ENCODE measurements around the gene ANKUB1. TPM values are rescaled to one million over a fixed set of nuclear protein-coding genes. Genes with fewer than 3 reads are reported as not detected.

ANKUB1 gene
- total and polyA plus RNA-seq, 3 donors from 2014 or later: 0.56 to 3.3 (median 2.5) TPM

DNA sequence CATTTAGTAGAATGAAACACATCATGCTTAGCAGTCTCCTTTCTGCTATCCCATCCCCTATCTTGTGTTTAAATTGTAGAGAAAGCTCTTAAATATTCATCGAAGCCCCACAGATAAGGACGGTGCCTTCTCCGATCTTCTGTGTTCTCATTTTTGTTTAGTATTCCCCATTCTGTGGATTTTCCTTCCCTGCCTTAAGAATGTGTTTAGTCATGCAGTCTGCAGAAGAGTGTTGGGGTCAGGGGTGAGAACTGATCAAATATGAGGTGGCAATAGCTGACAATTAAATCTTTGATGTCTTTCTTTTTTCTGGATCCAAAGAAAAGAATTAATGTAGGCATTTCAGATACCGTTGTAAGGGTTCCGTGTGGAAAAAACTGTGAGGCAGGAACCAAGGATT lies 9.3 kb upstream of the ANKUB1 start:
- no peak overlapping the region for H3K27ac ChIP-seq
- H3K4me1 ChIP-seq: no peaks in the 10 kb centered on the region
- DNase-seq: no peak
- WGBS, 2 donors: 71 to 81% methylated on average over 5 of the region's 5 CpGs
- no peaks in the 10 kb centered on the region for H3K36me3 ChIP-seq (ENCODE audit: low read depth, missing control alignments)
- H3K27me3 ChIP-seq: no peaks in the 10 kb centered on the region
- intact Hi-C loops (cut with DNase I; ENCODE audit: low total_unique reads): no loop called here
- H3K9me3 ChIP-seq: no peaks in the 10 kb centered on the region
- no peak overlapping the region for H3K4me3 ChIP-seq
- TF ChIP-seq, protein P1, sequence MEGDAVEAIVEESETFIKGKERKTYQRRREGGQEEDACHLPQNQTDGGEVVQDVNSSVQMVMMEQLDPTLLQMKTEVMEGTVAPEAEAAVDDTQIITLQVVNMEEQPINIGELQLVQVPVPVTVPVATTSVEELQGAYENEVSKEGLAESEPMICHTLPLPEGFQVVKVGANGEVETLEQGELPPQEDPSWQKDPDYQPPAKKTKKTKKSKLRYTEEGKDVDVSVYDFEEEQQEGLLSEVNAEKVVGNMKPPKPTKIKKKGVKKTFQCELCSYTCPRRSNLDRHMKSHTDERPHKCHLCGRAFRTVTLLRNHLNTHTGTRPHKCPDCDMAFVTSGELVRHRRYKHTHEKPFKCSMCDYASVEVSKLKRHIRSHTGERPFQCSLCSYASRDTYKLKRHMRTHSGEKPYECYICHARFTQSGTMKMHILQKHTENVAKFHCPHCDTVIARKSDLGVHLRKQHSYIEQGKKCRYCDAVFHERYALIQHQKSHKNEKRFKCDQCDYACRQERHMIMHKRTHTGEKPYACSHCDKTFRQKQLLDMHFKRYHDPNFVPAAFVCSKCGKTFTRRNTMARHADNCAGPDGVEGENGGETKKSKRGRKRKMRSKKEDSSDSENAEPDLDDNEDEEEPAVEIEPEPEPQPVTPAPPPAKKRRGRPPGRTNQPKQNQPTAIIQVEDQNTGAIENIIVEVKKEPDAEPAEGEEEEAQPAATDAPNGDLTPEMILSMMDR (IDR thresholded peaks at IDR 0.05): no peak
- TF ChIP-seq POLR2A (IDR thresholded peaks at IDR 0.05): no peak

DNA sequence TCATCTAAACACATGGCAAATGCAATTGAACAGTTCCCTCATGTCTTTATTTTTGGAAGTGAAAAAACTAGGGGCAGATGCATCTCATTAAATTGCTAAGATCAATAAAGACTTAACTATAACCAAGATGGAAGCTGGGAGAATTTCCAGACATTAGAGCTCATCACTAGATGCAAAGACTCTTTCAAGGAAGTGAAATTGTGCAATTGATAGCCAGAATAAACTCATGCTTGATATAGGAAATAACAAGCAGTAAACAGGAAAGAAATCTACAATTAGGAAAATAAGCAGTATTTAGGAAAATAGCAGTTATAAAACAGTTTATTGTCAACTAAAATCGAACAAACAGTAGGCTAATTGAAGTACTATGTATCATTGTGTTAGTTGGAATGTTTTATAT lies 8.8 kb upstream of the ANKUB1 start:
- H3K9me3 ChIP-seq: no peaks in the 10 kb centered on the region
- TF ChIP-seq, protein P1 (IDR thresholded peaks at IDR 0.05): no peak
- no peak for TF ChIP-seq POLR2A (IDR thresholded peaks at IDR 0.05)
- no peak overlapping the region for H3K27ac ChIP-seq
- H3K4me1 ChIP-seq: no peaks in the 10 kb centered on the region
- H3K4me3 ChIP-seq: no peak overlapping the region
- intact Hi-C loops (cut with DNase I; ENCODE audit: low total_unique reads): no loop called here
- no peaks in the 10 kb centered on the region for H3K27me3 ChIP-seq
- no peak for DNase-seq
- WGBS, 2 donors: 68 to 79% methylated on average over 1 of the region's 1 CpG
- no peaks in the 10 kb centered on the region for H3K36me3 ChIP-seq (ENCODE audit: low read depth, missing control alignments)

DNA sequence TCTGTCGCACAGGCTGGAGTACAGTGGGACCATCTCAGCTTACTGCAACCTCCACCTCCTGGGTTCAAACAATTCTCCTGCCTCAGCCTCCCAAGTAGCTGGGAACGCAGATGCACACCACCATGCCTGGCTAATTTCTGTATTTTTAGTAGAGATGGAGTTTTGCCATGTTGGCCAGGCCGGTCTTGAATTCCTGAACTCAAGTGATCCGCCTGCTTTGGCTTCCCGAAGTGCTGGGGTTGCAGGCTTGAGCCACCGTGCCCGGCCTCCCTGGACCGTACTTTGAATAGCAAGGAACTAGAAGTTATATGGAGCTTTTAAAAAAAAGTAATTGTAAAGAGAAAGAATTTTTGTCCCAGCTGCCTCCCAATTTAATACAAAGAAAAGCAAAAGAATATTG lies 8.3 kb upstream of the ANKUB1 start:
- no peaks in the 10 kb centered on the region for H3K36me3 ChIP-seq (ENCODE audit: low read depth, missing control alignments)
- no peaks in the 10 kb centered on the region for H3K27me3 ChIP-seq
- DNase-seq: no peak
- no peaks in the 10 kb centered on the region for H3K4me1 ChIP-seq
- H3K27ac ChIP-seq: no peak overlapping the region
- WGBS, 2 donors: 78 to 91% methylated on average over 8 of the region's 8 CpGs
- no peaks in the 10 kb centered on the region for H3K9me3 ChIP-seq
- intact Hi-C loops (cut with DNase I; ENCODE audit: low total_unique reads): no loop called here
- H3K4me3 ChIP-seq: no peak overlapping the region
- TF ChIP-seq, protein P1 (IDR thresholded peaks at IDR 0.05): no peak
- TF ChIP-seq POLR2A (IDR thresholded peaks at IDR 0.05): no peak

DNA sequence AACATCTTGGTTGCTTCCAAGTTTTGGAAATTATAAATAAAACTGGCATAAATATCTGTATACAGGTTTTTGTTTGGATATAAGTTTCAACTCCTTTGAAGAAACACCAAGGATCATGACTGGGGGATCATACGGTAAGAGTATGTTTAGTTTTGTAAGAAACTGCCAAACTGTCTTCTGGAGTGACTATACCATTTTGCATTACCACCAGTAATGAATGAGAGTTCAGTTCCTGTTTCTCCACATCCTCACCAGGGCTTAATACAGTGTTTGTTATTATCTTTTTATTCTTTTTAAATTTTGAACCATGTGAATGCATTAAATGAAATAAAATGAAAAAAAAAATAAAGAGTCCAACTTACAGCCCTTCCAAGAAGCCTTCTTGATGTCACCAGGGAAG lies 3.7 kb upstream of the ANKUB1 start:
- H3K4me3 ChIP-seq: no peak overlapping the region
- intact Hi-C loops (cut with DNase I; ENCODE audit: low total_unique reads): no loop called here
- H3K27ac ChIP-seq: no peak overlapping the region
- no peaks in the 10 kb centered on the region for H3K9me3 ChIP-seq
- H3K4me1 ChIP-seq: no peaks in the 10 kb centered on the region
- TF ChIP-seq POLR2A (IDR thresholded peaks at IDR 0.05): no peak
- TF ChIP-seq, protein P1 (IDR thresholded peaks at IDR 0.05): no peak
- no peaks in the 10 kb centered on the region for H3K36me3 ChIP-seq (ENCODE audit: low read depth, missing control alignments)
- no peaks in the 10 kb centered on the region for H3K27me3 ChIP-seq
- 91 to 96% methylated on average over 1 of the region's 1 CpG for WGBS, 2 donors
- no peak for DNase-seq

DNA sequence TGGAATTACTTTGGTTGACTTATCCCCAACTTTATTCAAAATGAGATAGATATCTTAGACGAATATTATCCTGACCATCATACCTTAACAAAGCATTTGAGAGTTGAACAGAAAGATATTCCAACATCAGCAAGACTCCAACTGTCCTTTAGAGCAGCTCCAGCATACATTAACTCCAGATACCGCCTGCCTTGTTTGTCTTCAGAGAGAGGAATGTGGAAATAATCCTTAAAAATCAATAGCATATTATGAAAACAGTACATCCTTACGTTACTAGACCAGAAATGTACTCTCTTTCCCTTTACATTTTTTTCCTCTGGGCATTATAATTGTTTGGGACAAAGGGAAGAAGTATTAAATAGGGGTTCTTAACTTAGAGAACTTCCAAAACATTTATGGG lies 1.7 kb downstream of the ANKUB1 start:
- intact Hi-C loops (cut with DNase I; ENCODE audit: low total_unique reads): no loop called here
- Histone ChIP-seq H3K36me3 (ENCODE audit: low read depth, missing control alignments) (no peaks in the 10 kb centered on the region), H3K9me3 (no peaks in the 10 kb centered on the region), H3K27ac (no peak overlapping the region), H3K4me3 (no peak overlapping the region), H3K4me1 (no peaks in the 10 kb centered on the region), H3K27me3 (no peaks in the 10 kb centered on the region)
- 86 to 90% methylated on average over 3 of the region's 3 CpGs for WGBS, 2 donors
- no peak for DNase-seq
- no peak for TF ChIP-seq POLR2A (IDR thresholded peaks at IDR 0.05)

Data from testis (tissue), 3 donors.